Peyer's patch (tissue), 4 donors: ENCODE measurements around the gene MYCN. TPM values are rescaled to one million over a fixed set of nuclear protein-coding genes. Genes with fewer than 3 reads are reported as not detected.

Source experiments
- DNase-seq, 3 donors: peaks; one replicate each; pipeline ENCODE4 v3.0.0-alpha.2; 2017 to 2019
- H3K27ac ChIP-seq, 4 donors: fragments of 200-600 bp; sonication (generic); one replicate each; pipeline ENCODE4 v1.5.1; 2016 to 2019
- H3K27me3 ChIP-seq, 2 donors: fragments of 200-600 bp; sonication (generic); one replicate each; pipeline ENCODE4 v1.5.1; 2019
- H3K36me3 ChIP-seq, 3 donors: fragments of 200-600 bp; sonication (generic); one replicate each; pipeline ENCODE4 v1.5.1; 2016 to 2019
- H3K4me1 ChIP-seq, 4 donors: fragments of 200-600 bp; sonication (generic); one replicate each; pipeline ENCODE4 v1.5.1; 2016 to 2019
- H3K4me3 ChIP-seq, 4 donors: fragments of 200-600 bp; sonication (generic); 1 replicate in 3 of 4; 2 replicates in 1 of 4; pipeline ENCODE4 v1.5.1; 2016 to 2019; ENCODE audit warnings: mild to moderate bottlenecking in 1 of 4
- H3K9me3 ChIP-seq, 4 donors: fragments of 200-600 bp; sonication (generic); one replicate each; pipeline ENCODE4 v1.5.1; 2016 to 2019; ENCODE audit warnings: mild to moderate bottlenecking in 1 of 4
- CTCF ChIP-seq, 6 experiments: fragments of 450-650 bp in 4 of 6; fragments of 200-600 bp in 2 of 6; sonication (generic) in 1 of 6; IDR thresholded peaks; one replicate each; pipeline ENCODE4 v1.5.1; 2017 to 2019; ENCODE audit warnings: antibody characterized with exemption in 6 of 6, mild to moderate bottlenecking in 3 of 6, moderate library complexity in 1 of 6
- POLR2A ChIP-seq, 2 donors: fragments of 450-650 bp; IDR thresholded peaks; one replicate each; pipeline ENCODE4 v1.5.1; 2017; ENCODE audit warnings: antibody characterized with exemption in 2 of 2, mild to moderate bottlenecking in 2 of 2, moderate library complexity in 2 of 2
- total RNA-seq, 4 donors: library from RNA; depleted of rRNA; stranded (reverse); fragments of >200 nt; gene quantifications; one replicate each; pipeline ENCODE4 v1.1.0, GENCODE V29; 2016

MYCN gene
- total RNA-seq, 4 donors from 2014 or later = 0.94 to 5.0 (median 3.3) TPM

- Histone ChIP-seq H3K4me1 (no peaks in the 10 kb centered on the region), H3K36me3 (no peaks in the 10 kb centered on the region), H3K27ac (no peak overlapping the region), H3K27me3 (no peaks in the 10 kb centered on the region), H3K9me3 (no peaks in the 10 kb centered on the region), H3K4me3 (no peak overlapping the region)
- DNase-seq = no peak
- TF ChIP-seq POLR2A (IDR thresholded peaks at IDR 0.05) = no peak
- TF ChIP-seq CTCF (IDR thresholded peaks at IDR 0.05) = no peak
These were observed 34.4 kb downstream of the MYCN start for GRCh38 chr2:15974565-15975260.

GRCh38 chr2:15975261-15975600, 34.9 kb downstream of the MYCN start:
- H3K4me3 ChIP-seq = no peak overlapping the region
- TF ChIP-seq POLR2A (IDR thresholded peaks at IDR 0.05) (no peak), CTCF (IDR thresholded peaks at IDR 0.05) (no peak)
- H3K4me1 ChIP-seq = no peaks in the 10 kb centered on the region
- no peak for DNase-seq
- no peak overlapping the region for H3K27ac ChIP-seq
- no peaks in the 10 kb centered on the region for H3K27me3 ChIP-seq
- no peaks in the 10 kb centered on the region for H3K36me3 ChIP-seq
- no peaks in the 10 kb centered on the region for H3K9me3 ChIP-seq

GRCh38 chr2:15975676-15976075, 35.3 kb downstream of the MYCN start:
- H3K36me3 ChIP-seq = no peaks in the 10 kb centered on the region
- no peak for DNase-seq
- no peak overlapping the region for H3K4me3 ChIP-seq
- no peaks in the 10 kb centered on the region for H3K4me1 ChIP-seq
- H3K9me3 ChIP-seq = no peaks in the 10 kb centered on the region
- no peak overlapping the region for H3K27ac ChIP-seq
- H3K27me3 ChIP-seq = no peaks in the 10 kb centered on the region
- no peak for TF ChIP-seq POLR2A (IDR thresholded peaks at IDR 0.05)
- no peak for TF ChIP-seq CTCF (IDR thresholded peaks at IDR 0.05)

GRCh38 chr2:15976354-15976753, 36.0 kb downstream of the MYCN start:
- no peaks in the 10 kb centered on the region for H3K27me3 ChIP-seq
- no peak overlapping the region for H3K4me3 ChIP-seq
- H3K9me3 ChIP-seq = no peaks in the 10 kb centered on the region
- no peaks in the 10 kb centered on the region for H3K36me3 ChIP-seq
- H3K27ac ChIP-seq = no peak overlapping the region
- no peak for DNase-seq
- no peaks in the 10 kb centered on the region for H3K4me1 ChIP-seq
- TF ChIP-seq POLR2A (IDR thresholded peaks at IDR 0.05) = no peak
- TF ChIP-seq CTCF (IDR thresholded peaks at IDR 0.05) = no peak

- Histone ChIP-seq H3K4me1 (no peaks in the 10 kb centered on the region), H3K4me3 (no peak overlapping the region), H3K27ac (no peak overlapping the region), H3K36me3 (no peaks in the 10 kb centered on the region), H3K27me3 (no peaks in the 10 kb centered on the region), H3K9me3 (no peaks in the 10 kb centered on the region)
- no peak for DNase-seq
- no peak for TF ChIP-seq CTCF (IDR thresholded peaks at IDR 0.05)
- TF ChIP-seq POLR2A (IDR thresholded peaks at IDR 0.05) = no peak
These were observed 38.9 kb downstream of the MYCN start for GRCh38 chr2:15979051-15979758.
